Suprapubic skin (tissue), 4 donors: ENCODE data around the gene HIVEP1. TPM values are rescaled to one million over a fixed set of nuclear protein-coding genes. Genes with fewer than 3 reads are reported as not detected.
"Not testable (repeated sequence)": the region's sequence is repeated elsewhere in the genome, so short reads cannot be mapped to it uniquely, and the experiment has no call there.

Source experiments
- DNase-seq, 2 donors: peaks; one replicate each; pipeline ENCODE4 v3.0.0-alpha.2; 2019; ENCODE audit warnings: low spot score in 2 of 2
- H3K27ac ChIP-seq: fragments of 200-600 bp; sonication (generic); one replicate; pipeline ENCODE4 v1.5.1; 2019
- H3K27me3 ChIP-seq: fragments of 200-600 bp; sonication (generic); one replicate; pipeline ENCODE4 v1.5.1; 2019
- H3K36me3 ChIP-seq: fragments of 200-600 bp; sonication (generic); one replicate; pipeline ENCODE4 v1.5.1; 2019
- H3K4me1 ChIP-seq: fragments of 200-600 bp; sonication (generic); one replicate; pipeline ENCODE4 v1.5.1; 2019
- H3K4me3 ChIP-seq: fragments of 200-600 bp; sonication (generic); one replicate; pipeline ENCODE4 v1.5.1; 2019; ENCODE audit warnings: mild to moderate bottlenecking
- H3K9me3 ChIP-seq: fragments of 200-600 bp; sonication (generic); one replicate; pipeline ENCODE4 v1.5.1; 2019
- CTCF ChIP-seq, 2 donors: fragments of 200-600 bp in 1 of 2; fragments of 450-650 bp in 1 of 2; sonication (generic) in 1 of 2; IDR thresholded peaks; one replicate each; pipeline ENCODE4 v1.5.1; 2016 to 2019; ENCODE audit warnings: antibody characterized with exemption in 2 of 2, mild to moderate bottlenecking in 1 of 2, moderate library complexity in 1 of 2
- EP300 ChIP-seq: sonication (generic); formaldehyde crosslinking; IDR thresholded peaks from one replicate; pipeline ENCODE4 v1.6.1; 2017; ENCODE audit warnings: antibody characterized with exemption
- POLR2A ChIP-seq, 2 donors: fragments of 450-650 bp; IDR thresholded peaks; one replicate each; pipeline ENCODE4 v1.6.1; 2017; ENCODE audit warnings: antibody characterized with exemption in 2 of 2, mild to moderate bottlenecking in 2 of 2, moderate library complexity in 2 of 2
- POLR2AphosphoS5 ChIP-seq, 3 donors: sonication (generic); formaldehyde crosslinking; IDR thresholded peaks; one replicate each; pipeline ENCODE4 v1.6.1; 2017; ENCODE audit warnings: antibody characterized with exemption in 3 of 3
- WGBS: methylation state at CpG from one replicate; pipeline ENCODE4 v1.1.5; 2018; 5-methylcytosine and 5-hydroxymethylcytosine counted together
- total RNA-seq, 4 donors: library from RNA; depleted of rRNA; stranded (reverse); fragments of >200 nt; gene quantifications; one replicate each; pipeline ENCODE4 v1.1.0, GENCODE V29; 2016

The HIVEP1 gene
- total RNA-seq, 4 donors from 2014 or later, result 37.9 to 48.4 (median 43.9) TPM

GRCh38 chr6:12102350-12102749 lies 90.2 kb downstream of the HIVEP1 start:
- Histone ChIP-seq H3K27ac (no peak overlapping the region), H3K4me3 (no peak overlapping the region), H3K27me3 (no peaks in the 10 kb centered on the region), H3K9me3 (no peaks in the 10 kb centered on the region), H3K4me1 (peaks cover 5% of the 10 kb centered on the region), H3K36me3 (no peaks in the 10 kb centered on the region)
- WGBS, result 92% methylated on average over 2 of the region's 2 CpGs
- TF ChIP-seq EP300 (no peak), POLR2A (IDR thresholded peaks at IDR 0.05) (no peak), POLR2AphosphoS5 (IDR thresholded peaks at IDR 0.05) (no peak), CTCF (IDR thresholded peaks at IDR 0.05) (no peak)
- DNase-seq, result no peak

DNA sequence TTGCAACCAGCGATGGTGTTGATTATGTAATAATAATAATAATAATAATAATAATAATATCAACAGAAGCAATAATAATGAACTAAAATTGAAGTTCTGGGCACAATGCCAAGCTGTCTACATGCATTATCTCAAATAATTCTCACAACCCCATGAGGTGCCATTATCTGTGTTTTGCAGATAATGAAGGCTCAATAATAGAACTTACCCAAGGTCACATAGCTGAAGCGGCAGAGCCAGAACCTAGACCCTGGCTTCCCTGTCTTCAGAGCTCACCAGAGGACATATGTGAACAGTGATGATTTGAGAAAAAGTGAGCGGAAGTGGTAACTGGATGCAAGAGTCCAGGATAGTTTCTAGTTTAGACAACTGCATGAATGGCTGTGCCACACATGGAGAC lies 91.0 kb downstream of the HIVEP1 start:
- H3K36me3 ChIP-seq, result no peaks in the 10 kb centered on the region
- no peak for DNase-seq
- no peak overlapping the region for H3K4me3 ChIP-seq
- no peak for TF ChIP-seq CTCF (IDR thresholded peaks at IDR 0.05)
- TF ChIP-seq POLR2A (IDR thresholded peaks at IDR 0.05), result no peak
- no peak for TF ChIP-seq EP300
- no peak for TF ChIP-seq POLR2AphosphoS5 (IDR thresholded peaks at IDR 0.05)
- no peaks in the 10 kb centered on the region for H3K27me3 ChIP-seq
- H3K4me1 ChIP-seq, result no peaks in the 10 kb centered on the region
- H3K27ac ChIP-seq, result no peak overlapping the region
- no peaks in the 10 kb centered on the region for H3K9me3 ChIP-seq
- 96% methylated on average over 3 of the region's 3 CpGs for WGBS

DNA sequence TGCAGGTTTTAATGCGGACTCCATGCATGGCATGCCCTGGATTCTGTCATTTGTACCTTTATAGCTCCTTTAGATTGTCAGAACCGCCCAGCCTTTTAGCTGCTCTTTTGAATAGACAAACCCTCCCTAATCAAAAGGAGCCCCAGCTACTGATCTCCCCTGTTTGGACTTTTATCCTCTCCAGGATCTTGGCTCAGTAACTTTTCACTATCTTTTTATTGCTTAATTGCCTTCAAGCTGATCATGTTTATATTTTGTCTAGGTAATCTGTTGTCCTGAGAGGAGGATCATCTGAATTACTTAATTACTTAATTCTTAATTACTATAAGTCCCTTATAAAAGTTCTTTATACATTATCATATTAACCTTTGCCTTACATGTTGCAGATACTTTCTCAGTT lies 93.2 kb downstream of the HIVEP1 start:
- Histone ChIP-seq H3K36me3 (peaks cover 8% of the 10 kb centered on the region), H3K9me3 (no peaks in the 10 kb centered on the region), H3K4me1 (no peaks in the 10 kb centered on the region), H3K27ac (no peak overlapping the region), H3K27me3 (no peaks in the 10 kb centered on the region), H3K4me3 (no peak overlapping the region)
- DNase-seq, result no peak
- TF ChIP-seq POLR2AphosphoS5 (IDR thresholded peaks at IDR 0.05) (no peak), POLR2A (IDR thresholded peaks at IDR 0.05) (no peak), EP300 (no peak), CTCF (IDR thresholded peaks at IDR 0.05) (no peak)
- 96% methylated on average over 2 of the region's 2 CpGs for WGBS

GRCh38 chr6:12108376-12108775 lies 96.3 kb downstream of the HIVEP1 start:
- DNase-seq, H3K4me3 ChIP-seq, H3K27ac ChIP-seq, H3K27me3 ChIP-seq, H3K9me3 ChIP-seq, H3K4me1 ChIP-seq, H3K36me3 ChIP-seq: not testable (repeated sequence)
- WGBS, result over 99% methylated on average over 18 of the region's 33 CpGs

DNA sequence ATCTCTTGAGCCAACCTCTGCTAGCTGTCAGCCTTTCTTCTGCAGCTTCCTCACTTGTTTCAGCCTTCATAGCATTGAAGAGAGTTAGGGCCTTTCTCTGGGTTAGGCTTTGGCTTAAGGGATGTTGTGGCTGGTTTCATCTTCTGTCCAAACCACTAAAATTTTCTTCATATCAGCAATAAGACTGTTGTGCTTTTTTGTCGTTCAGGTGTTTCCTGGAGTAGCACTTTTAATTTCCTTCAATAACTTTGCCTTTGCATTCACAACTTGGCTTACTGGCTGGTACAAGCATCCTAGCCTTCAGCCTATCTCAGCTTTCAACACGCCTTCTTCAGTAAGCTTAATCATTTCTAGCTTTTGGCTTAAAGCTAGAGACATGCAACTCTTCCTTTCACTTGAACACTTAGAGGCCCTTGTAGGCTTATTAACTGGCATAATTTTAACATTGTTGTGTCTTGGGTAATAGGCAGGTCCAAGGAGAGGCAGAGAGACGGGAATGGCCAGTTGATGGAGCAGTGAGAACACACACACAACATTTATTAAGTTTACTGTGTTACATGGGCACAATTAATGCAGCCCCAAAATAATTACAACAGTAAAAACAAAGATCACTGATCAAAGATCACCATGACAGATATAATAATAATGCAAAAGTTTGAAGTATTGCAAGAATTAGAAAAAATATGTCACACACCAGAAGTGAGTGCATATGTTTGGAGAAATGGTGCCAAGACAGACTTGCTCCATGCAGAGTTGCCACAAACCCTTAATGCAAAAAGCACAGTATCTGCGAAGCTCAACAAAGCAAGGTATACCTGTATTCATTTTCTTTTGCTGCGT lies 98.6 kb downstream of the HIVEP1 start:
- Histone ChIP-seq H3K9me3 (no peaks in the 10 kb centered on the region), H3K4me1 (no peaks in the 10 kb centered on the region), H3K36me3 (peaks cover 10% of the 10 kb centered on the region), H3K27ac (no peak overlapping the region), H3K27me3 (no peaks in the 10 kb centered on the region), H3K4me3 (no peak overlapping the region)
- TF ChIP-seq POLR2AphosphoS5 (IDR thresholded peaks at IDR 0.05) (no peak), CTCF (IDR thresholded peaks at IDR 0.05) (no peak), EP300 (no peak), POLR2A (IDR thresholded peaks at IDR 0.05) (no peak)
- 87% methylated on average over 5 of the region's 5 CpGs for WGBS
- DNase-seq, result no peak

GRCh38 chr6:12111363-12111670 lies 99.2 kb downstream of the HIVEP1 start:
- WGBS, result 94% methylated on average over 2 of the region's 2 CpGs
- Histone ChIP-seq H3K27ac (no peak overlapping the region), H3K9me3 (no peaks in the 10 kb centered on the region), H3K27me3 (no peaks in the 10 kb centered on the region), H3K4me1 (no peaks in the 10 kb centered on the region), H3K4me3 (no peak overlapping the region), H3K36me3 (peaks cover 10% of the 10 kb centered on the region)
- no peak for TF ChIP-seq EP300
- TF ChIP-seq POLR2AphosphoS5 (IDR thresholded peaks at IDR 0.05), result no peak
- no peak for TF ChIP-seq CTCF (IDR thresholded peaks at IDR 0.05)
- no peak for DNase-seq
